Natural killer cell (primary cell): ENCODE data around the gene THSD4. TPM values are rescaled to one million over a fixed set of nuclear protein-coding genes. Genes with fewer than 3 reads are reported as not detected.

ENCODE experiments used
- ATAC-seq, 3 donors: fragments of 150-1000 bp in 2 of 3; fragments of 200-7000 bp in 1 of 3; cut with Tn5 transposase; 1 replicate in 1 of 3; 2 replicates in 2 of 3; pipeline ENCODE4 v1.10.0; 2021; ENCODE audit warnings: mild to moderate bottlenecking in 2 of 3, moderate library complexity in 2 of 3
- DNase-seq, 2 donors: peaks; one replicate each; pipeline versions ENCODE4 v3.0.0 to v3.0.0-alpha.2; 2013 to 2021; ENCODE audit warnings: mixed read lengths in 1 of 2
- H3K27ac ChIP-seq: one replicate; pipeline ENCODE4 v1.5.1; 2013; ENCODE audit warnings: mild to moderate bottlenecking, low read length
- H3K27me3 ChIP-seq: one replicate; pipeline ENCODE4 v1.6.1; 2013; ENCODE audit warnings: low read length; ENCODE audit not compliant: control insufficient read depth, insufficient read depth
- H3K36me3 ChIP-seq: one replicate; pipeline ENCODE4 v1.6.1; 2013; ENCODE audit warnings: low read length; ENCODE audit not compliant: control insufficient read depth, insufficient read depth
- H3K4me1 ChIP-seq: one replicate; pipeline ENCODE4 v1.6.1; 2013; ENCODE audit warnings: low read length; ENCODE audit not compliant: control insufficient read depth, insufficient read depth
- H3K4me3 ChIP-seq: one replicate; pipeline ENCODE4 v1.5.1; 2013; ENCODE audit warnings: low read length
- H3K9me3 ChIP-seq: one replicate; pipeline ENCODE4 v1.6.1; 2013; ENCODE audit warnings: low read length; ENCODE audit not compliant: control insufficient read depth, insufficient read depth
- H3K27ac Mint-ChIP-seq, 2 donors: one replicate each; pipeline ENCODE4 v1.8.0; 2022; ENCODE audit warnings: mild to moderate bottlenecking in 2 of 2, mixed read lengths in 2 of 2, moderate library complexity in 1 of 2
- H3K27me3 Mint-ChIP-seq, 2 donors: one replicate each; pipeline ENCODE4 v1.8.0; 2022; ENCODE audit warnings: low read depth in 2 of 2, mixed read lengths in 2 of 2
- H3K36me3 Mint-ChIP-seq: one replicate; pipeline ENCODE4 v1.8.0; 2022; ENCODE audit warnings: mixed read lengths
- H3K4me1 Mint-ChIP-seq, 2 donors: one replicate each; pipeline ENCODE4 v1.8.0; 2022; ENCODE audit warnings: mixed read lengths in 2 of 2
- H3K4me3 Mint-ChIP-seq: one replicate; pipeline ENCODE4 v1.8.0; 2022; ENCODE audit warnings: mild to moderate bottlenecking, moderate library complexity, mixed read lengths
- H3K9me3 Mint-ChIP-seq, 2 donors: one replicate each; pipeline ENCODE4 v1.8.0; 2022; ENCODE audit warnings: mixed read lengths in 2 of 2
- WGBS: methylation state at CpG from one replicate; pipeline ENCODE4 v1.1.7; 2013; ENCODE audit warnings: missing lambda C conversion rate; ENCODE audit not compliant: insufficient coverage; 5-methylcytosine and 5-hydroxymethylcytosine counted together
- intact Hi-C: fragments of 100-400 bp; cut with micrococcal nuclease; formaldehyde crosslinking; loops from one replicate; pipeline ENCODE4 v1.14.2; 2022
- total RNA-seq, 4 donors: library from RNA; stranded (reverse); fragments of 120-200 nt in 1 of 4; gene quantifications; one replicate each; pipeline versions ENCODE4 v1.2.3 to v1.2.4, GENCODE V29; 2013 to 2022
- TF ChIP-seq, protein P1 (sequence below): fragments of 200-600 bp; IDR thresholded peaks from one replicate; pipeline ENCODE4 v1.8.0; 2022; ENCODE audit warnings: antibody characterized with exemption

The THSD4 gene
- total RNA-seq, 3 donors from 2014 or later (not counting 1 experiment from before 2014, with no cell fraction given): not detected

DNA sequence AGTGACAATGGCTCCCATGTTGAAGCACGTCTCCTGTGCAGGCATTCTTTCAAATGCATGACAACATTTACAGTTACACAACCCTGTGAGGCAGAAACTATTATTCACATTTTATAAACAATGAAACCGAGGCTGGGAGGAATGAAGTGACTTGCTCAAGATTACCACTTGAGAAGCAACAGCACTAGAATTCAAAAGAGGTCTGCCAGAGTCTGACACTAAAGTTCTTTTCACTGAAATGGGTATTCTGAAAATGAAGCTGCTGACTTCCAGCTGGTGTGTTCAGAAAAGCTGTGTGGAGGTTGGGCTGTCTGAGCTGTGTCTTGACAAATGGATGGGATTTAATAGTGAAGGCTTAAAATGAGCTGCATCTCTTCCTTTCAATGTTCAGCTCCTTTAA, 104.4 kb downstream of the THSD4 start:
- no peak overlapping the region for H3K4me3 ChIP-seq
- H3K27ac ChIP-seq: no peak overlapping the region
- H3K9me3 ChIP-seq: no peaks in the 10 kb centered on the region
- intact Hi-C loops: no loop called here
- ATAC-seq (no peak), DNase-seq (no peak)
- Mint-ChIP-seq H3K9me3 (no peaks in the 10 kb centered on the region), H3K27me3 (peaks cover 16 to 20% of the 10 kb centered on the region in 2 donors), H3K4me3 (no peak overlapping the region), H3K4me1 (no peaks in the 10 kb centered on the region), H3K36me3 (no peaks in the 10 kb centered on the region), H3K27ac (no peak overlapping the region)
- H3K27me3 ChIP-seq: no peaks in the 10 kb centered on the region
- H3K36me3 ChIP-seq: no peaks in the 10 kb centered on the region
- no peaks in the 10 kb centered on the region for H3K4me1 ChIP-seq
- TF ChIP-seq, protein P1, sequence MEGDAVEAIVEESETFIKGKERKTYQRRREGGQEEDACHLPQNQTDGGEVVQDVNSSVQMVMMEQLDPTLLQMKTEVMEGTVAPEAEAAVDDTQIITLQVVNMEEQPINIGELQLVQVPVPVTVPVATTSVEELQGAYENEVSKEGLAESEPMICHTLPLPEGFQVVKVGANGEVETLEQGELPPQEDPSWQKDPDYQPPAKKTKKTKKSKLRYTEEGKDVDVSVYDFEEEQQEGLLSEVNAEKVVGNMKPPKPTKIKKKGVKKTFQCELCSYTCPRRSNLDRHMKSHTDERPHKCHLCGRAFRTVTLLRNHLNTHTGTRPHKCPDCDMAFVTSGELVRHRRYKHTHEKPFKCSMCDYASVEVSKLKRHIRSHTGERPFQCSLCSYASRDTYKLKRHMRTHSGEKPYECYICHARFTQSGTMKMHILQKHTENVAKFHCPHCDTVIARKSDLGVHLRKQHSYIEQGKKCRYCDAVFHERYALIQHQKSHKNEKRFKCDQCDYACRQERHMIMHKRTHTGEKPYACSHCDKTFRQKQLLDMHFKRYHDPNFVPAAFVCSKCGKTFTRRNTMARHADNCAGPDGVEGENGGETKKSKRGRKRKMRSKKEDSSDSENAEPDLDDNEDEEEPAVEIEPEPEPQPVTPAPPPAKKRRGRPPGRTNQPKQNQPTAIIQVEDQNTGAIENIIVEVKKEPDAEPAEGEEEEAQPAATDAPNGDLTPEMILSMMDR: no peak
- 59% methylated on average over 2 of the region's 2 CpGs for WGBS

DNA sequence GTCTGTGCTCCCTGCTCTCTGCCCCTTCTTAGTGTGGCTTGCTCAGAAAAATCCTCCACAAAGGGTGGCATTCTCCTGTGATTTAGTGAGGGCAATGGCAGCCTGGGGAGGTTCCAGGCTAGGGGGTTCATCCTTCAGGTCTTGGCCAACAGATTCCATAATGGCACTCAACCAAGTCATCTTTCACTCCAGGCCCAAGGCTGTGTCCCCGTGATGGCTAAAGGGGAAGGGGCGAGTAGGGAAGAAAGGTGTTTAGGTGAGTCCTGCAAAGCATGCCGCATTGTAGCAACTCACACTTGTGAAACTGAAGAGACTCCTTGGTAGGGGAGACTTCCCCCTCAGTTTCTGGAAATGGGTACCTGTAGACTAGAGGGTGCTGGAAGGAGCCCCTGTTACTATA, 105.6 kb downstream of the THSD4 start:
- Histone ChIP-seq H3K4me1 (no peaks in the 10 kb centered on the region), H3K4me3 (no peak overlapping the region), H3K27ac (no peak overlapping the region), H3K36me3 (no peaks in the 10 kb centered on the region), H3K27me3 (no peaks in the 10 kb centered on the region), H3K9me3 (no peaks in the 10 kb centered on the region)
- H3K36me3 Mint-ChIP-seq: no peaks in the 10 kb centered on the region
- H3K9me3 Mint-ChIP-seq: no peaks in the 10 kb centered on the region
- TF ChIP-seq, protein P1: no peak
- no peak overlapping the region for H3K27ac Mint-ChIP-seq
- DNase-seq (no peak), ATAC-seq (no peak)
- H3K4me3 Mint-ChIP-seq: no peak overlapping the region
- intact Hi-C loops: no loop called here
- WGBS: 100% methylated on average over 1 of the region's 3 CpGs
- H3K4me1 Mint-ChIP-seq: no peaks in the 10 kb centered on the region
- H3K27me3 Mint-ChIP-seq: peaks cover 14 to 20% of the 10 kb centered on the region in 2 donors

DNA sequence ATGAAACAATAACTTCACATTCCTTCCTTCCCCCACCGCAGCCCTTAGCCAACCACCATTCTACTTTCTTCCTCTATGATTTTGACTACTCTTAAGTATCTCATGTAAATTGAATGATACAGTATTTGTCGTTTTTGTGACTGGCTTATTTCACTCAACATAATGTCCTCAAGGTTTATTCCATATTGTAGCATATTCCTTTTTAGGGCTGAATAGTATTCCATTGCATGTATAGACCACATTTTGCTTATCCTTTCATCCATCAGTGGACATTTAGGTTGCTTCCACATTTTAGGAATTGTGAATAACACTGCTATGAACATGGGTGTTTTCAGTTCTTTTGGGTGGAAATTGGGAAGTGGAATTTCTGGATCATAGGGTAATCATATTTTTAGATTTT, 106.1 kb downstream of the THSD4 start:
- Histone ChIP-seq H3K36me3 (no peaks in the 10 kb centered on the region), H3K27me3 (no peaks in the 10 kb centered on the region), H3K4me3 (no peak overlapping the region), H3K4me1 (no peaks in the 10 kb centered on the region), H3K27ac (no peak overlapping the region), H3K9me3 (no peaks in the 10 kb centered on the region)
- Mint-ChIP-seq H3K9me3 (no peaks in the 10 kb centered on the region), H3K27ac (no peak overlapping the region), H3K4me1 (no peaks in the 10 kb centered on the region), H3K27me3 (peaks cover 11 to 20% of the 10 kb centered on the region in 2 donors), H3K4me3 (no peak overlapping the region), H3K36me3 (no peaks in the 10 kb centered on the region)
- 67% methylated on average over 1 of the region's 2 CpGs for WGBS
- TF ChIP-seq, protein P1: no peak
- no peak for DNase-seq
- ATAC-seq: no peak
- intact Hi-C loops: no loop called here

DNA sequence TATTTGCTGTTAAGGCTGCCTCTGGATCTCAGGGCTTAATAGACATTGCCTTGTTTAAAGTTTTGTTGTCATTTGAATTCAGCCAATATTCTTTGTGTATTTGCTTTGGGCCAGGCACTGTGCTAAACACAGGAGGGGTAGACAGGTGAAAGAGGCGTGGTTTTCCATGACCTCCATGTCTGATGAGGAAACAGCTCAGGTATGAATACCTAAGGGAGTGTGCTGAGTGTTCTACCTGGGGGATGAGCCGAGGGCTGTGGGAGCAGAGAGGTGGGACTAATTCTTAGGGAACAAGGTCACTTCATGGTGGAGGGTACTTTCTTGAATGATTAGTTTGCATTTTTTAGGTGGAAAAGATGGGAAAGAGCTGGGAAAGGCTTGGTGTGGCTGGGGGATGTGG, 108.2 kb downstream of the THSD4 start:
- Mint-ChIP-seq H3K27ac (no peak overlapping the region), H3K4me1 (no peaks in the 10 kb centered on the region), H3K4me3 (no peak overlapping the region), H3K9me3 (no peaks in the 10 kb centered on the region), H3K27me3 (peaks cover 8 to 18% of the 10 kb centered on the region in 2 donors), H3K36me3 (no peaks in the 10 kb centered on the region)
- Histone ChIP-seq H3K27ac (no peak overlapping the region), H3K36me3 (no peaks in the 10 kb centered on the region), H3K4me3 (no peak overlapping the region), H3K27me3 (no peaks in the 10 kb centered on the region), H3K4me1 (no peaks in the 10 kb centered on the region), H3K9me3 (no peaks in the 10 kb centered on the region)
- DNase-seq (no peak), ATAC-seq (no peak)
- intact Hi-C loops: no loop called here
- TF ChIP-seq, protein P1: no peak
- 73% methylated on average over 2 of the region's 2 CpGs for WGBS
